HG03439 (cell line): Measurements from ENCODE around the gene DISP3.
A peak's percentile ranks its signal among the peaks of the same experiment; 100 is the strongest.

Experiments
- ATAC-seq: cut with Tn5 transposase; IDR thresholded peaks from one replicate; pipeline ENCODE4 v1.9.1; 2021; ENCODE audit warnings: mild to moderate bottlenecking, moderate library complexity; ENCODE audit not compliant: unreplicated experiment

DISP3 gene, protein sequence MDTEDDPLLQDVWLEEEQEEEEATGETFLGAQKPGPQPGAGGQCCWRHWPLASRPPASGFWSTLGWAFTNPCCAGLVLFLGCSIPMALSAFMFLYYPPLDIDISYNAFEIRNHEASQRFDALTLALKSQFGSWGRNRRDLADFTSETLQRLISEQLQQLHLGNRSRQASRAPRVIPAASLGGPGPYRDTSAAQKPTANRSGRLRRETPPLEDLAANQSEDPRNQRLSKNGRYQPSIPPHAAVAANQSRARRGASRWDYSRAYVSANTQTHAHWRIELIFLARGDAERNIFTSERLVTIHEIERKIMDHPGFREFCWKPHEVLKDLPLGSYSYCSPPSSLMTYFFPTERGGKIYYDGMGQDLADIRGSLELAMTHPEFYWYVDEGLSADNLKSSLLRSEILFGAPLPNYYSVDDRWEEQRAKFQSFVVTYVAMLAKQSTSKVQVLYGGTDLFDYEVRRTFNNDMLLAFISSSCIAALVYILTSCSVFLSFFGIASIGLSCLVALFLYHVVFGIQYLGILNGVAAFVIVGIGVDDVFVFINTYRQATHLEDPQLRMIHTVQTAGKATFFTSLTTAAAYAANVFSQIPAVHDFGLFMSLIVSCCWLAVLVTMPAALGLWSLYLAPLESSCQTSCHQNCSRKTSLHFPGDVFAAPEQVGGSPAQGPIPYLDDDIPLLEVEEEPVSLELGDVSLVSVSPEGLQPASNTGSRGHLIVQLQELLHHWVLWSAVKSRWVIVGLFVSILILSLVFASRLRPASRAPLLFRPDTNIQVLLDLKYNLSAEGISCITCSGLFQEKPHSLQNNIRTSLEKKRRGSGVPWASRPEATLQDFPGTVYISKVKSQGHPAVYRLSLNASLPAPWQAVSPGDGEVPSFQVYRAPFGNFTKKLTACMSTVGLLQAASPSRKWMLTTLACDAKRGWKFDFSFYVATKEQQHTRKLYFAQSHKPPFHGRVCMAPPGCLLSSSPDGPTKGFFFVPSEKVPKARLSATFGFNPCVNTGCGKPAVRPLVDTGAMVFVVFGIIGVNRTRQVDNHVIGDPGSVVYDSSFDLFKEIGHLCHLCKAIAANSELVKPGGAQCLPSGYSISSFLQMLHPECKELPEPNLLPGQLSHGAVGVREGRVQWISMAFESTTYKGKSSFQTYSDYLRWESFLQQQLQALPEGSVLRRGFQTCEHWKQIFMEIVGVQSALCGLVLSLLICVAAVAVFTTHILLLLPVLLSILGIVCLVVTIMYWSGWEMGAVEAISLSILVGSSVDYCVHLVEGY (N-terminal part only)

DNA sequence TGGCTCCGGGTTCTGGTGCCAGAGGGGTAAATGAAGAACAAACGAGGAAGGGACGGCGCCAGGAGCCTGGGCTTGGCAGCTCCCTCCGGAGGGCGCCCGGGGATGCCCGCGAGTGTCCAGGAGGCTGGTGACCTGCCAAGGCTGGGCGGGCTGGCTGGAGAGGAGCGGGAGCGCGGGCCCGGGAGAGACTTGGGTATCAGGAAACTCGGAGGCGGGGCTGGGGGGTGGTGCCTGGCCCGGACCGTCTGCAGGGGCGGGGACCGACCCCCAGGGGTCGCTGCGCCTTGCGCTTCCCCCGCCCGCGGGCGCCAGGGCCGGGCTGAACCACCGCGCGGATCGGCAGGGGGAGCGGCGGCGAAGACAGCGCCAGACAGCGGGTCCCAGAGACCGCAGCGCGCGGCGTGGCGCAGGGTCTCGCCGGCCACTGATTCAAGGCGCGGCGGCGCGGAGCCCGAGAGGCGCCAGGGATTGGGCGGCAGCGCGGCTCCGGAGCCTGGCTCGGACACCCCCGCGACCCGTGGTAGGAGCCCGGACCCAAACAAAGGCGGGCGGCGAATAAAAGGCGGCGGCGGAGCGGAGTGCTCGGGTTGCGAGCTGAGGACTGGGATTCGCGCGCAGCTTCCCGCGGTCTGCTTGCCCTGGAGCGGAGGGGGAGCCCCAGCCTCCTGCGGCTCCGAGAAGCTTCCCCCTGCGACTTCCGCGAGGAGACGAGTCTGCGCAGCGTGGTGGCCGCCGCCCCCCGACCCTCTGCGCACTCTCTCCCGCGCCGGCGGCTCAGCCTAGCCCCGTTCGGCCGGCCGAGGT lies at the start of gene DISP3:
TSS of gene DISP3 (plus strand) at position 585 of the 804 bp plus-strand sequence. CDS start 21,838 bp downstream, outside the sequence.
- peak; percentile 68 for ATAC-seq

DNA sequence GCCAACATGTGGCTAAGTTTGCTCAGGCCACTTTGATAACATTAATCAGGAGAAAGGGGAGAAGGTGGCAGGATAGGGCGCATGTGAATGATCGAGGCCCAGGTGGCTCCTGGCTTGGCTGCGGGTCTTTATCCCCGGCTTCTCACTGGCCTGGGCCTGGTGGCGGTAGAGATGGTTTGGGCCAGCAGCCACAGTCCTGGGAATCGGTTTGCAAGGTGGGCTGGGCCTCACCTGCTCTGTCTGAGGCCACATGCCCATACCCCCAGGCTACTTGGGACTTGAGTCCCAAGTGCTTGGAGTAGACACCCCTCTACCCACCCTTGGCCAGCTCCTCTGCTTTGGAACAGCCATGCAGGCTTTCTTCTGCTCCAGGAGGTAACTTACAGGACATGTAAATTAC lies 49.7 kb upstream of the DISP3 start:
- no peak for ATAC-seq

DNA sequence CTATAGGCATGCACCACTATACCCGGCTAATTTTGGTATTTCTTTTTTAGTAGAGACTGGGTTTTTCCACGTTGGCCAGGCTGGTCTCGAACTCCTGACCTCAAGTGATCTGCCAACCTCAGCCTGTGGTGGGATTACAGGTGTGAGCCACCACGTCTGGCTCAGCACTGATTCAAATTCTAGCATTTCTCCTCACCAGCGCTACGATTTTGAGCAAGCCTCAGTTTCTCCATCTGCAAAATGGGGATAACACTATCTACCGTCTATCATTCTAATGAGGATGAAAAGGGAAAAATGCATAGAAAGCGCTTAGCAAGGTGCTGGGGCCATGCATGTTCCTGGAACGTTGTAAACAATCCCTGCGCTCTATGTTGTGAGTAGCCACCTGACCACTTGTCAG lies 49.0 kb upstream of the DISP3 start:
- ATAC-seq = no peak

DNA sequence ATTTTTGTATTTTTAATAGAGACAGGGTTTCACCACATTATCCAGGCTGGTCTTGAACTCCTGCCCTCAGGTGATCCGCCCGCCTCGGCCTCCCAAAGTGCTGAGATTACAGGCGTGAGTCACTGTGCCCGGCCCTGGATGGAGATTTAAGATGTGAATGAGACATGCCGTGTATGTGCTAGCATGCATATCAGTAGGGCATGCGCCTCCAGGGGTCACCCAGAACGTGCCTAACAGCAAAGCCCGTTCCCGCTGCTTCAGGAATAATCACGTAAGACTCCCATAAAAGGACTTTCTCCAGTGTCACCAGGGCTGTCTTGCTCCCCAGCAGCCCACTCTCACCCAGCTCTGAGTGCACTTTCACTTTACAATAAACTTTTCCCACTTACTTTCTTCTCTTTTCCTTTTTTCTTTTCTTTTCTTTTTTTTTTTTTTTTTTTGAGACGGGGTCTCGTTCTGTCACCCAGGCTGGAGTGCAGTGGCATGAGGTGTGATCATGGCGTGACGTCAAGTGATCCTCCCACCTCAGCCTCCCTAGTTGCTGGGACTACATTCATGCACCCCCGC lies 46.9 kb upstream of the DISP3 start:
- ATAC-seq = no peak

DNA sequence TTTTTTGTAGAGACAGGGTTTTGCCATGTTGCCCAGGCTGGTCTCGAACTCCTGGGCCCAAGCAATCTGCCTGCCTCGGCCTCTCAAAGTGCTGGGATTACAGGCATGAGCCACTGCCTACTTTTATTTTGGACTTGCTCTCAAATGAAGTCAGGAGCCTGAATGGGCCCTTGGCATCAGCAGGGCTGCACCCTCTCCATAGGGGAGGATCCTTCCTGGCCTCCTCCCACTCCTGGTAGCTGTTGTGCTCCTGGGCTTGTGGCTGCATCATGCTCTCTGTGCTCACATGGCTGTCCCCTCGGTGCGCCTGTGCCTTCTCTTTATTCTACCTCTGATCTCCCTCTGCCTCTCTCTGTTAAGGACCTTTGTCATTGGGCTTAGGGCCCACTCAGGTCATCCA lies 46.4 kb upstream of the DISP3 start:
- no peak for ATAC-seq

DNA sequence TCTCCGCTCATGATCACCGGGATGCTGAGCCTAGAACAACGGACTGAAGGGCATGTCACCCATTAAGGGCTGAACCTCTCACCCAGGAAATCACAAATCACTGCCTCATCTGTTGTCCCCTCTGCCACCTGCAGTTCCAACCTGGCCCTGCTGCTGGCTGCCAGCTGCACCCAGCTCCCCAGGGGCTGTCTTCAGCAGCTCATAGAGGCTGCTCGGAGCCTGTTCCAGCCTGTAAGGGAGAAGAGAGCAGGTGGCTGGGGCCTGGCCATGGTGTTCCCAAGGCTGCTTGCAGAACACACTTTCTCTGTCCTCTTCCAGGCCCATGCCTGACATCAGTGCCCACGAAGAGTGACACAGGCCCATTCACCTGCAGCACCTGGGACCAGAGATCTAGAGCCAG lies 44.5 kb upstream of the DISP3 start:
- no peak for ATAC-seq

DNA sequence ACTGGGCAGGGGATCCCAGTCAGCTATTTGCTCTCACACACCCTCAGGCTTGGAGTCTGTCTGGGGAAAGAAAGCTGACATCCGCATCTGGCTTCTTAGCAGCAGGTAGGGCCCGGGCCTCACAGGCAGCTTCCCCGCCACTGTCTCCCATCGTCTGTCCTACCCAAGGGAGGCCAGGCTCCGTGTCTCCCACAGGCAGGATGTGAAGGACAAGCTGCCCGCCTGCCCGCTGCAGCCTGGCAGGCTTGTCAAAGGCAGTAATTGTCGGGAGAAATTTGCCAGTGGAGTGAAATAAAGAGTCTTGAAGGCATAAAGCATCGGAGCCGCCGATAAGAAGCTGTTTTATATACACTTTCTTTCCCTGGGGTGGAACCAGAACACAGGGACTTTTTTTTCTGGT lies 44.0 kb upstream of the DISP3 start:
- ATAC-seq = no peak

DNA sequence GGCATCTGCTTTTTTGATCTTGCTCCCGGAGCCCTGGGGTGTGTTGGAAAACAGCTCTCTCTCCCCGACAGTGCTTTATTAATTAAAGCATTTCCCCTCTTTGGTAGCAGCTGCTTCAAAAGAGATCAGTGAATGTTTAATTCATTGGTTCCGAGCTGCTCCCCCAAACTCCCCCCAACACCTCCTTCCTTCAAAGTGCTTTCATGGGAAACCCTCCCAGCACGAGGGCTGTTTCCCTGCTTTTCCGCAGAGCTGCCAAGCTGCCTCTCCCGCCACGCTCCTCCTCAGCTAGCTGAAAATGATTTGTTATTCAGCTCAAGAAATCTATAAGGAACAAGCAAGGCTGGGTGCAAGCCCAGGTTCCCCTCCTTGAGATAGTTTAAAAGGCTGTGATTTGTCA lies 40.0 kb upstream of the DISP3 start:
- ATAC-seq = no peak

DNA sequence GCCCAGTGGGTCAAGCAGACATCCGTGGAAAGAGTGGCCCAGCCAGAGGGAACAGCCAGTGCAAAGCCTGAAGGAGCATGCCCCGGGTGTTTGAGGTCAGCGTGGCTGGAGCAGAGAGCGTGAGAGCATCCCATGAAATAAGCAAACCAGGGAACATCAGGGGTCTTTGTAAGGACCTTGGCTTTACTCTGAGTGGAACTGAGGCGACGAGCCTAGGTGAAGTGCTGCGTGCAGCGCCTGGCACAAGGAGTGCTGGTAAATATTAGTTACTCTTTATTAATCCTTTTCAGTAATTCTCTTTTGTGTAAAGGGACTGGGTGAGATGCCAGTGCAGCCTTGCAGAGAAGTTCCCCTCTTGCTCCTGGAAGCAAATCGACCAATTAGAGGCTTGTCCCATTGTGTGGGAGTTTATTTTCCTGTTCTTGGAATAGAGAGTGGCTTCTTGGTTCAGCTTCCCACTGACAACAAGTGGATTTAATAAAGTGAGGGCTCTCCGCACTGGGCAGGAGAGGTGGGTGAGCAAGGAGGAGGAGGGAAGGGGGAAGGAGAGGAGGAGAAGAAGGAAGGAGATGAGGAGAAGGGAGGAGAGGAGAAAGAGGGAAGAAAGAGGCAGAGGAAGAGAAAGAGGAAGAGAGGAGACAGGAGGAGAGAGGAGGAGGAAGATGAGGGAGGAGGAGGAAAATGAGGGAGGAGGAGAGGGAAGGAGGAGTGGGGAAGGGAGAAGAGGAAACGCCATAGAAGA lies 37.6 kb upstream of the DISP3 start:
- ATAC-seq = no peak

DNA sequence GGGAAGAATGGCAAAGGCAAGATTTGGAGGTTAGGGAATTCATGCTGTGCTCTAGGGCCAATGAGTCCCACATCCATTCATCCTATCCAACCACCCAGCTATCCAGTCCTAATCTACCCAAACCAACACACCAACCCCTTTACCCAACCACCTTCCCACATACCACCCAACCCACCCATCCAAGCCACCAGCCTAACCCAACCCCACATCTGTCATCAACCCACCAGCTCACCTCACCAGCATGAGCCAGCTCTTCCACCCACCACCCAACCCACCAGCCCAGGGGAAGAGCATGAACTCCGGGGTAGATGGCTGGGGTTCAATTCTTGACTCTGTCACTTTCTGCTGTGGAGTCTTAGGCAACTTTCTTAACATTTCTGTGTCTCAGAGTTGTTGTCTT lies 35.9 kb upstream of the DISP3 start:
- no peak for ATAC-seq

DNA sequence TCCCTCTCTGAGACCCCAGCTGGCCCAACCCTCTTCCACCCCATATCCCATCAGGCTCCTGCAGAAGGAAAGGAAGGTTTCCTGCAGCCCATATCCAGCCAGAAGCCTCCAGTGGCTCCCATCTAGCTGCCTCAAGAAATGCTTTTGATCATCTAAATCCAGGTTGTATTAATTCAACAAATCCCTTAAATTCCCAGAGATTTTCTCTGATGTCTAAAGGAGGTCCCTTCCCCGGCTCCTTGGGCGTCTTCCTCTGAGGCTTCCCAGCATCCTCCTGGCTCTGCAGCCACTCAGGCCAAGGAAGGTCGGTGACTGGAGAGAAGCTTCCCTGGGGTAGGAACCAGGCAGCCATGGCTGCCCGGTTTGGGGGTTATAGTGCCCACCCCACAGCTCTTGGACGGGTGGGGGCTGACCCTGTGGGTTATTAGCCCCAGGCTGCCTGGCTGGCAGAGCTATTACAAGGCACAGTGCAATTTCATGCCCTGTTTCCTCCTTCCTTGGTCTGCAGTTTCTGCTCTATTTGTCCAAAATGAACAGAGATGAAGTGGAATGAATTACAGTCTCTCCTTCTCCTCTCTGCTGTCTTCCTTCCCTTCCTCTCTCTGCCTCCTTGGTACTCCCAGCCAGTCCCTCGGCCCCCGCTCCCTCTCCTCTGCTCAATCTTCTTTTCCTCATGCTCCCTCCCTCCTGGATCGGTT lies 34.8 kb upstream of the DISP3 start:
- ATAC-seq = no peak

DNA sequence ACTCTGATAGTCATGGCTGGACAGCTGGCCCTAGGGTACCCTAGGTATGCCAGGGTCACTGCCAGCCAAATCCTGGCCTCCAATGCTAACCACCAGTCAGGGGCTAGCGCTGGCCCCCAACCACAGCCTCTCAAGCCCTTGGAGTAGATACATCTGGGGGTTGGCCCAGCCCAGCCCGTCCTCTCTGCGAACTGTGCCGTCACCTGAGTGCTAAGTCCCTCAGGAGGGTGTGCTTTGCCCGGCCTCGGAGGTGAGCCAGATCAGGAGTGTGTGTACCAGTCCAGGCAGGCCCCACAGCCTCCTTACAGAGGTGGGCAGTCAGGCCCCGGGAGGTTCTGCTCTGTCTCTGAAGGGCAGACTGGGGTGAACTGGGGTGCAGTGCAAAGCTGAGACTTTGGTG lies 34.0 kb upstream of the DISP3 start:
- ATAC-seq = no peak

DNA sequence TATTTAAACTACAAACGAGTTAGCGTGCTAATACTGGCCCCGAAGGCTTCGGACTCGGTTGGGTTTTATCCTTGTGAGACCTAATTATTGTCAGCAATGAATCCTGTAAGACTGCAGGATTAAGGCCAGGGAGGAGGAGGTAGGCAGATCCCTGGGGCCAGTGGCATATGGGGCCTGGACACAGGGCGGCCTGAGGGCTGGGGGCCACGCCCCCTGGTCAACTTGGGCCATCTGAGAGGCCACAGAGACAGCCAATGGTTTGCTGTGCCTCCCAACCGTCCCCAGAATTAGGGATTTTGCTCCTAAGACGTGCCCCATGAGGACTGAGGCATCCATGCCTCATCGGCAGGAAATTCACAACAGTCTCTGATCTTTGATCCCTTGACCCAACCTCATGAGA lies 31.1 kb upstream of the DISP3 start:
- no peak for ATAC-seq

DNA sequence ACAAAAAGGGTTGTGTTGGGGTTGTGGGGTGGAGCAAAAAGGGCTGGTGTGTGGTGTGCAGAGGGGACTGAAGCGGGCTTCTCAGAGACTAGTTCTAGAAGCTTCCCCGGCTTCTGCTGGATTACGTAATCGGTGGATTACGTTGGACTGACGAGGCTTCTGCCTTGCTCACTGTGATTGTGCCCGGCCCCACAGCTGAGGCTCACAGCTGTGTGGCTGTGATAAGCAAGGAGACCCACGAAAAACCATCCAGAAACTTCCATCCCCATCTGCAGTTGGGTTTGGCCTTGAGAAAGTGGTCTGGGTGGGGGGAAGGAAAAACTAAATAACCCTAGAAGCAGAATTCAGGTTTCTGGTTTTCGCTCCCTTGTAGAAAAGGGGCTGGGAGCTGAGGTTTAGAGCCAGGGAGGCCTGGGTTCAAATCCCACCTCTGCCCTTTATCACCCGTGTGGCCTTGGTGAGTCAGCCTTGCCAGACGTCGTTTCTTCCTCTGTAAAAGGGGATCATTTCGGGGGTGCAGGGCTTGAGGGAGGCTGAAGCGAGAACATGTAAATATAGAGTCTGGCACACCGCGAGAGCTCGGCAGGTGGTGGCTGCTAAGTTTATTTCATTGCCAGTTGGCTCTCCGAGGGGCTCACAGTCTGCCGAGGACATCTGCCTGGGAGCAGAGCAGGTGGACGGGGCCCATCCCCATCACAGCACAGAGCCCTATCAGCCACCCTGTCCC lies 30.4 kb upstream of the DISP3 start:
- ATAC-seq = no peak

DNA sequence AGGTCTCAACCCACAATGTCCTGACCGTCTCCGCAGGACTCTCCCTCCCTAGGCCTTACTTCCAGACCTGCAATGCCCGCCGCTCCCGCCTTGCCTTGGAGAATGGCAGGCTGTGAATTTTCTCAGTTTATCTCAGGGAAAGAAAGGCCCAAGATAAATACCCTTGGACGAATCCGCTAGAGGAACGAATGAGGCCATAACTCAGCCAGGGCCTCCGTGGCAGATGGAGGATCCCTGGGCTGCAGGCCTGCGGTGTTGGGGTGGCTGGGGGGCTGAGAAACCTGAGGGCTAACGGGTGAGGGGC lies 29.9 kb upstream of the DISP3 start:
- no peak for ATAC-seq

DNA sequence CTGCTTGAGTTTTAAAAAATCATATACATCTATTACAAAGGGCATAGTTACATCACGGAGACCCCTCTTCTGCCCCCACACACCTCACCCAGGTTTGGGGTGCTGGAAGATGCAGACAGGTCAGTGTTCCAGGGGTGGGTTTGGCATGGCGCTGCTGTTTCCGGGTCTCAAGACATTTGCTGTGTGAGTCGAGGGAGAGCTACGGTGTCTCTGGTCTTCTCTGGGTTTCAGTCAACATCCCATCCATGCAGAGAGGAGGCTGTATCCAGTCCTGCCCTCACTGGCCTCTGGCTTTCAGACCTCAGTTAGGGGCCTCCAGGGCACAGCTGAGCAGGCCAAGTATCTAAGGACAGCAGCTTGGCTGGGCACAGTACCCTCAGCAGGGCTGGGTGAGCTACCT lies 28.6 kb upstream of the DISP3 start:
- ATAC-seq = no peak

DNA sequence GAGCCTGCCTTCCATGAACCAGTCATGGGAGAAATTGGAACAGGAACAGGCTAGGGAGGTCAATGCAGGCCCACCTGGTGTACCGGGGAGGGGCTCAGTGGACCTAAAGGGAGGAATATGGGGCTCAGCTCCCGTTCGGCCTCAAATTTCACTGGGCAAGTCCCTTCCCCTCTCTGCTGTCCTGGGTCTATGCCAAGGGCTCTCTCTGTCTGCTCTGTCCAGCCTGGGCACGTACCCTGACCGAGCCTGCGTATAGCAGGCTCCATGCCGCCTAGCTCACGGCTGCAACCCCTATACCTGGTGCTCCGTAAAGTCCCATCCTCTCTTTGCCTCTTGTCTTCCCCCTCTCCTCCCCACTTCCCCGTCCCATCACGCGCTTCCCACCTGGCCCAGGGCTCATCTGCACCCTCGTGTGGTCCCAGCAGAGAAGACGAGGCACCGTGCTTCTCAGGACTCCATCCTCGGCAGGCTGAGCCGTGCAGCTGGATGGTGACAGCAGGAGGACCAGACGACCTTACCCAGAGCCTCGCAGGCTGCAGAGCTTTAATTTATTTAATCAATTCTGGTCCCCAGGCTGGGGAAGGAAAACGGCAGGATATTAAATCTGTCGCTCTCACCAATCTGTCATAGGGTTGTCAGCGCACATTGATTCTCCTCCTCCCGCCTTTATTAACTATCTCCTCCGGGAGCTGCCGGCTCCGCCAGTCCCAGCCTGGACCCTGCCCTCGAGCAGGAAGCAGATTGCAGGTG lies 25.0 kb upstream of the DISP3 start:
- no peak for ATAC-seq
